HL-60/S4 treated with retinoic acid at 250 ng/mL for 4 days and 3 days (cell line): ENCODE data around the gene TAF7.
"Not testable (repeated sequence)": the region's sequence is repeated elsewhere in the genome, so short reads cannot be mapped to it uniquely, and the experiment has no call there.

Experiments used
- in situ Hi-C: fragments of 300-500 bp; cut with MboI; formaldehyde crosslinking; loops from 2 replicates; pipeline ENCODE4 v1.7.0; 2022; ENCODE audit warnings: low sequenced_read_pairs

The TAF7 gene

DNA sequence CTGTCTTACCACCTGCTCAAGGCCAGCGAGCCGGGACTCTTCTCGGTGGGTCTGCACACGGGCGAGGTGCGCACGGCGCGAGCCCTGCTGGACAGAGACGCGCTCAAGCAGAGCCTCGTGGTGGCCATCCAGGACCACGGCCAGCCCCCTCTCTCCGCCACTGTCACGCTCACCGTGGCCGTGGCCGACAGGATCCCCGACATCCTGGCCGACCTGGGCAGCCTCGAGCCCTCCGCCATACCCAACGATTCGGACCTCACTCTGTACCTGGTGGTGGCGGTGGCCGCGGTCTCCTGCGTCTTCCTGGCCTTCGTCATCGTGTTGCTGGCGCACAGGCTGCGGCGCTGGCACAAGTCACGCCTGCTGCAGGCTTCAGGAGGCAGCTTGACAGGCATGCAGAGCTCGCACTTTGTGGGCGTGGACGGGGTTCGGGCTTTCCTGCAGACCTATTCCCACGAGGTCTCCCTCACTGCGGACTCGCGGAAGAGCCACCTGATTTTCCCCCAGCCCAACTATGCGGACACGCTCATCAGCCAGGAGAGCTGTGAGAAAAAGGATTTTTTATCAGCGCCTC is 20.3 kb upstream of the TAF7 start:
- in situ Hi-C loops, result not testable (repeated sequence)

DNA sequence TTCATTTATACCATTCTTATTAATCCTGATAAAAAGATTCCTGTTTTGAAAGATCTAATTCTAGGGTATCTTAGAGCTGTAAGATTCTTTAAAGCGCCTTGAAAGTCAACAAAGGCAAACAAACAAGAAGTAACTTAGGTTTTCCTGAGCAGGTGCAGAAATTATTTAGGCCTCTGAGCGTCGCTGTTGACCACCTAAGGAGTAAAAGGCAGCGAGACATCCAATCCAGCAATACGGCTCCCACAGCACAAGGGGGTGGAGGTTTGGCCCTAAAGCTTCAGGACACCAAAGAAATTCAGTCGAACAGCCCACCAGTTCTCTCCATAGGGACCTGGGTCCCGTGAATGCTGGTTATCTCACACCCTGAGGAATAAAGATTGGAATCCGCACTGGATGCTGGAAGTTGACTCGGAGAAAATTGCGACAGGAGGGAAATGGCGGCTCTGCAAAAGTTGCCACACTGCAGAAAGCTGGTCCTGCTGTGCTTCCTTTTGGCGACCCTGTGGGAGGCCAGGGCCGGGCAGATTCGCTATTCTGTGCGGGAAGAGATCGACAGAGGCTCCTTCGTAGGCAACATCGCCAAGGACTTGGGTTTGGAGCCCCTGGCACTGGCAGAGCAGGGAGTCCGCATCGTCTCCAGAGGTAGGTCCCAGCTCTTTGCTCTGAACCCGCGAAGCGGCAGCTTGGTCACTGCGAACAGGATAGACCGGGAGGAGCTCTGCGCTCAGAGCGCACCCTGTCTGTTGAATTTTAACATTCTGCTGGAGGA is 18.1 kb upstream of the TAF7 start, which contains the start of gene PCDHGA2:
PCDHGA2 (plus strand) TSS at position 223 of the 769 bp plus-strand sequence.
- in situ Hi-C loops, result no loop called here

DNA sequence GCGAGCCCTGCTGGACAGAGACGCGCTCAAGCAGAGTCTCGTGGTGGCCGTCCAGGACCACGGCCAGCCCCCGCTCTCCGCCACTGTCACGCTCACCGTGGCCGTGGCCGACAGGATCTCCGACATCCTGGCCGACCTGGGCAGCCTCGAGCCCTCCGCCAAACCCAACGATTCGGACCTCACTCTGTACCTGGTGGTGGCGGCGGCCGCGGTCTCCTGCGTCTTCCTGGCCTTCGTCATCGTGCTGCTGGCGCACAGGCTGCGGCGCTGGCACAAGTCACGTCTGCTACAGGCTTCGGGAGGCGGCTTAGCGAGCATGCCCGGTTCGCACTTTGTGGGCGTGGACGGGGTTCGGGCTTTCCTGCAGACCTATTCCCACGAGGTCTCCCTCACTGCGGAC is 12.0 kb upstream of the TAF7 start:
- in situ Hi-C loops, result not testable (repeated sequence)

DNA sequence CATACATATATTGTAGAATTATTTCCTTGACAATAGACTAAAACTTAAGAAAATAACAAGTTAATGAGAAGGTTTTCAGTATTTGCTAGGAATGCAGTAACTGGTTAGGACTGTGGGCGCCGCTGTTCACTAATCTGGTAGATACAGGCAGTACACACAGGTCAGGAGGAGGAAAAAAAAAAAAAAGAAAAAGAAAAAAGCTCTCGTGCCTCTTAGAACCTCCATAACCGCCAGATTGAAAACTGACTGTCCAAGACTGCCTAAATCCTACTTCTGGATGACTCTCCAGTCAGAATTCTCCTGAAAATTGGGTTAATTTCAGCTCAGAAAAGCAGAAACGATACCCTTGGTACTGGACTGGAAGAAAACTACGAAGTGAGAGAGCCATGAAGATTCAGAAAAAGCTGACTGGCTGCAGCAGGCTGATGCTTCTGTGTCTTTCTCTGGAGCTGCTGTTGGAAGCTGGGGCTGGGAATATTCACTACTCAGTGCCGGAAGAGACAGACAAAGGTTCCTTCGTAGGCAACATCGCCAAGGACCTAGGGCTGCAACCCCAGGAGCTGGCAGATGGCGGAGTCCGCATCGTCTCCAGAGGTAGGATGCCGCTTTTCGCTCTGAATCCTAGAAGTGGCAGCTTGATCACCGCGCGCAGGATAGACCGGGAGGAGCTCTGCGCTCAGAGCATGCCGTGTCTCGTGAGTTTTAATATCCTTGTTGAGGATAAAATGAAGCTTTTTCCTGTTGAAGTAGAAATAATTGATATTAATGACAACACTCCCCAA is 9.9 kb upstream of the TAF7 start, which contains the start of gene PCDHGA1:
PCDHGA1 (plus strand) TSS at position 216 of the 782 bp plus-strand sequence.
- in situ Hi-C loops, result no loop called here

DNA sequence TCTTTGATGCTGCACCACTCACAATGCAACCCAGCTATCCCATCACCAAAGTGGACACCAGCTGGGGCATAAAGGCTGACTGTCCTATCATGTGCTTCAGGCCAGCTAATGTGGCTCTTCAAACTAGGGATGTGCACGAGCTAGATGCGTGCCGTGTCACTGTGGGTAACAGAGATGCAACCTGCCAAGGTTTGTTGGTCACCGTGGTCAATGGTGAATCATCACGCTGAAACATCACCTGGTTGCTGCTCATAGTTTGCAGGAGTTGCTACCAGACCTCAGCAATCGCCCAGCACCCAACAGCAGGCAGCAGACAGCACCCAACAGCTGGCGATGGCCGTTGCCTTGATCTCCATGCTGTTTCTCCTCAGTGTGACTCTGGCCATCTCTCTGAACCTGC is 7.6 kb upstream of the TAF7 start:
- in situ Hi-C loops, result no loop called here

DNA sequence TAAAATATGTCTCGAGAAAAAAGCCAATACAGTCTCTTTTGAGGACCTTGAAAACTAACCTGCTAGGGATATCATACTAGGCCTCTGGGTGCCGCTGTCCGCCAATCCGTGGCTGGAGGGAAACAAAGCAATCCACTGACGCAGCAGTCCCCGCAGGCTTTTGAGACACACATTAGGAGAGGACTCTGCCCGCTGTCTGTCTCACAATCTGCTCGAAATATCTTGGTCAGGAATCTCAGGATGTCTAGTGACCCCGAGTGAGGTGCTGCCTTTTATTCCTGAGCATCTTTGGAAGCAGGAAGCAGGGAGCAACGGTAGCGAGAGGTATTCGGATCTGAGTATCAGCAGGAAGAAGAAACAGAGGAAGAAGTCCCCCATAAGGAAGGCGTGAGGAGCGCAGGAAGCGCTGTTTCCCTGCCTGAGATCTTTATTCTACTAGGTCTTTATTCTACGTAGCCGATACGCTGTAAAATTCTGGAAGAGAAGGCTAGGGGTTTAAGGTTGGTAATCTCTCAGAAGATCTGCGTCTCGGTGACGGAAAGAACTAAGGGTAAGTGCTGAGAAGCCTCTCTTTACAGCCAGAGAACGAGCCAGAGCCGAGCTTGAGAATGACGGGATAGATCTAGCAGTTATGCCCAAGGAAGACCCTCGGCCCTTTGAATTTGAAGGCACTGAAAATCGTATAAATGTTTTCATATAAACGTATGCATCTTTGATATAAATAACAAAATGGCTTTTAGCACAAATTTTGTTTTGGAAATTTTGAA is 5.7 kb upstream of the TAF7 start:
- in situ Hi-C loops, result no loop called here

DNA sequence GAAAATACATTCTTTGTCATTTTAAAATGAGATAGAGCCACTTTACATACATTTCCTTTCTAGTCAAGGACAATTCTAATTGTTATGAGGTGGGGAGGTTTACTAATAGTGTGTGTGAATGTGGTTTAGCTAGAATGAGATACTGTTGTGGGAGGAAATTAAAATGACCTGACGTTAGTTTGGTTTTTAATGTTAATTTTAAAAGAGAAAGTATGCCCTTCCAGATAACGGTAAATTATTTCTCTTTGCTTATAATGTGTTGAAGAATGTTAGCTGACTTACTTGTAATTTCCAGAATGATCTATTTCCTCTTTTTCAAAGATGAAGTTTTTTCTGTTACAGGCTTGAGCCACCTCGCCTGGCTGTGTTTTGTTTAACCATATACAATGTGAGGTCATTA is 1.7 kb upstream of the TAF7 start:
- in situ Hi-C loops, result no loop called here

DNA sequence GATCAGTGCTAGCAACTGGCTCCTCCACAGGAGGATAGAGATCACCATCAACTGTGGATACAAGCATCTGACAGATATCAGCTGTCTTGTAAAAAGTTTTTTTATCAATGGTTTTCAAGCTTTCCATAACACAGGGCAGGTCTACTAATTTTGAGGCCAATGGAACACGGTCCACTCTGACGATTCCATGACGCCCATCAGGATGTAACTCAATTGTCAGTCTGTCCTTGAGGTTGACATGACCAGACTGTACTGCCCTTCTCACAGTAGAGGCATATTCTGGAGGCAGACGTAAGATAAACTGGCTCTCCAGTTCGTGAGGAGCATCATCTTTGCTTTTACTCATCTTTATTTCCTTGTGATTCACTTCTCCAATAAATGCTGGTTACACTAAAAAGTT is 885 bp downstream of the TAF7 start:
- in situ Hi-C loops, result no loop called here

DNA sequence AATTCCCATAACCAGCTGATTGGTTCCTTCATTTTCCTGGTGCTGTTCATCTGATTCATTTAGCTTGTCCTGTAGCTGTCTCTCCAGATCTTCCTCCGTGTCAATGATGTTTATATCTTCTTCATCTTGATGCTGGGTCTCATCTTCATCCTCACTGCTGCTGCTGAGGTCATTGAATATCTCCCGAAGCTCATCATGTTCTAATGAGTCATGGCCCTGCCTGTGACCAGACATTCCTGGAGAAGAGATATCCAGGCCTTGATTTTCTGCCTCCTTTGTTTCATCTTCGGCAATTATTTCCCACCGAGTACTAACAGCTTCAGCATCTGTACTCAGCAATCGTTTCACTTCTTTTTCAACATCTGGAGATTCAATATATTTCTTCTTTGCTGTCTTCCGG is 1.4 kb downstream of the TAF7 start:
- in situ Hi-C loops, result no loop called here

DNA sequence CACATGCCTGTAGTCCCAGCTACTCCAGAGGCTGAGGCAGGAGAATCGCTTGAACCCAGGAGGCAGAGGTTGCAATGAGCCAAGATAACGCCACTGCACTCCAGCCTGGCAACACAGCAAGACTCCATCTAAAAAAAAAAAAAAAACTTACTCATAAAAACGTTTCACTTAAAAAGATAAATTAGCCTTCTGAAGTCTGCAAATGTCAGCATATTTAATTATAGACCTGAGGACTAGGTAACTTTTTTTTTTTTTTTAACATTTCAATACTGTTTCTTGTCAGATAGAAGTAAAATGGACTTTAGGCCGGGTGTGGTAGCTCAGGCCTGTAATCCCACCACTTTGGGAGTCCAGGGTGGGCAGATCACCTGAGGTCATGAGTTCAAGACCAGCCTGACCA is 3.6 kb downstream of the TAF7 start:
- in situ Hi-C loops, result not testable (repeated sequence)

DNA sequence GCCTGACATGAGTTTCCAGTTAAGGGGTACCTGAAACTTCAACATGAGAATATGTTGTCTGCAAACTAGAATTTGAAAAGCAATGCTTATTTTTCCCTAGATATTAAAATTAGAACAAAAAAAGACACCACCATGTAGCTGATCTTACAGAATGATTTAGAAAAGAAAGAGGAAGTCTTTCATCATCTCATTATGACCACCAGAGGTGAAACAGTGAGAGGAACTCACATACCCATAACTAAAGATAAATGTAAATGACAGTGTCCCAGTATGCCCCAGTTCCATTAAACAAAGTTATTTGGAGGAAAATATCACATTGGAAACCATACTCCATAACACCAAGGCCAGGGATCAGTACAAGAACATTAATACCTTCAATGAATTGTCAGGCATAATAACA is 6.9 kb downstream of the TAF7 start:
- in situ Hi-C loops, result no loop called here

DNA sequence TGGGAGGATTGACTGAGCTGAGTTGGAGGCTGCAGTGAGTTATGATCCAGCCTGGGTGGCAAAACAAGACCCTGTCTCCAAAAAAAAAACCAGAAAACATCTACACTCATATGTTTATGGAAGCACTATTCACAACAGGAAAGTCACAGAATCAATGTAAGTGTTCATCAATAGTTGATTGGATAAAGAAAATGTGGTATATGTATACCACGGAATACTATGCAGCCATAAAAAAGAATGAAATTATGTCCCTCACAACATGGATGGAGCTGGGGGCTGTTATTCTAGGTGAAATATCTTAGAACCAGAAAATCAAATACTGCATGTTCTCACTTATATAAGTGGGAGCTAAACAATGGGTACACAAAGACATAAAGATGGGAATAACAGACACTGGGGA is 14.0 kb downstream of the TAF7 start:
- in situ Hi-C loops, result no loop called here

DNA sequence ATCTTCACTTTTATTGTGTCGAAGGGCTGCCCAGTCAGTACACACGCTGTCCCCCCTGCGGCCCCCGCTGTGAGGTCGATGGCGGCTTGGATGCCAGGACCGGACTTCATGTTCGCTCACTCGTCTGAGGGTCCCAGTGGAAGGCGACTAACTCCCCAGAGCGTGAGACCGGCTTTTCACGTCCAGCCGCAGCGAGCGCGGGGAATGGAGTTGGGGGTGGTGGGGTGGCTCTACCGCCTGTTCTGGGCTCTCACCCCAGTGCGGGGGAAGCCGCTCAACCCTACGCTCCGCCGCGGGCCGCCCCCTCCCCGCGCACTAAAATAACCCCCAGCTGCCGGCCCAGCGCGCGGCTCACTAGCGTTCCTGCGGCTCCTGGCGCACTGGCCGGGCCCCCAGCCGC is 16.8 kb downstream of the TAF7 start, which contains the start of gene SLC25A2:
SLC25A2 (minus strand) TSS at position 294 of the 400 bp plus-strand sequence; CDS start at position 110, 184 bp downstream.
- in situ Hi-C loops, result no loop called here

DNA sequence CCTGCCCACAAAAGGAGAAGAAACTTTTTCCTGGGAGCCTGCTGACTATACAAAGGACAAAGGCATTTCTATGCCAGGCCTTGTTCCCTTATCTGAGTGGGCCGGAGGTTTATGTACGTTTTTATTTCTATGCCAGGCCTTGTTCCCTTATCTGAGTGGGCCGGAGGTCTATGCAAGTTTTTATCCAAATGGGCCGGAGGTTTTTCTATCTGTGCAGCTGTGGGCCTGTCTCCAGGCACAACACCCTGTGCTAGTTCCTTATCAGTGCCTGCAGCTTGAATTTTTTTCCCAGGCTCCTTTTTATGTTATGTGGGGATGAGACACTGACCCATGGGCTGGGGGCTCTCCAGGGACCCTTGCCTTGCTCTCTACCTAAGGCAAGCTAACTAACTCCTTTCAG is 22.2 kb downstream of the TAF7 start:
- in situ Hi-C loops, result no loop called here

DNA sequence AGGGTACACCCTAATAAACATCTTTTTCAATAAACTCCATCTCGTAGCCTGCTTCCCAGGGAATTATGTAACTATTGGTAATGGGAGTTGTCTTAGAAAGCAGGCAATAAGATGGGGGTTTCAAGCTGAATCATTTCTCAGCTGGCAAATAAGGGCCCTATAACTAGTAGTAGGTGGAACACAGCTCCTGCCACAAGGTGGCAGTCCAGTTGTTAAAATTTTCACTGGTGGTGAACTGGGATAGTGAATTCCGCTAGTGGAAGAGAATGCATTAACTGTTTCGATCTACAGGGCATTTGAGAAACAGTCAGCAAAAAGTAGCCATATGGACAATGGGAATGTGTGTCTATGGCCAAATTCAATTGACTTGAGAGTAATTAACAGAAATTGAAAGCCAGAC is 47.7 kb downstream of the TAF7 start:
- in situ Hi-C loops, result no loop called here

DNA sequence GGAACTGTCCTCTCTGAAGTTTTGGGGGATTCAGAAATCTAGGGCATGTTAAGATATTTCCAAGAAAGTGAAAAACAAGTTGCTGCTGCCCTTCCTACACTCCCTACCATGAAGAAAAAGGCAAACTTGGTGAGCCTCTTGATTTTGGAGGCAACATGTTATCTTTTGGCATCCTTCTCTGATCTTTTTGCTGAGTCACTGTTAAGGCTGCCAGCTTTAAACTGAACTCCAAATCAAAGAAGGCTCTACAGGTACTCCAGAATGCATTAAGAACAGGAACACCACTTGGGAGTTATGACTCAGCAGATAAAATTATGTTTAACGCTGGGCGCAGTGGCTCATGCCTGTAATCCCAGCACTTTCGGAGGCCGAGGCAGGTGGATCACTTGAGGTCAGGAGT is 51.4 kb downstream of the TAF7 start:
- in situ Hi-C loops, result no loop called here
